HL-60/S4 treated with retinoic acid at 250 ng/mL for 4 days and 3 days (cell line): ENCODE data around the gene ITGA4.

Experiments used
- in situ Hi-C: fragments of 300-500 bp; cut with MboI; formaldehyde crosslinking; loops from 2 replicates; pipeline ENCODE4 v1.7.0; 2022; ENCODE audit warnings: low sequenced_read_pairs

ITGA4 gene

DNA sequence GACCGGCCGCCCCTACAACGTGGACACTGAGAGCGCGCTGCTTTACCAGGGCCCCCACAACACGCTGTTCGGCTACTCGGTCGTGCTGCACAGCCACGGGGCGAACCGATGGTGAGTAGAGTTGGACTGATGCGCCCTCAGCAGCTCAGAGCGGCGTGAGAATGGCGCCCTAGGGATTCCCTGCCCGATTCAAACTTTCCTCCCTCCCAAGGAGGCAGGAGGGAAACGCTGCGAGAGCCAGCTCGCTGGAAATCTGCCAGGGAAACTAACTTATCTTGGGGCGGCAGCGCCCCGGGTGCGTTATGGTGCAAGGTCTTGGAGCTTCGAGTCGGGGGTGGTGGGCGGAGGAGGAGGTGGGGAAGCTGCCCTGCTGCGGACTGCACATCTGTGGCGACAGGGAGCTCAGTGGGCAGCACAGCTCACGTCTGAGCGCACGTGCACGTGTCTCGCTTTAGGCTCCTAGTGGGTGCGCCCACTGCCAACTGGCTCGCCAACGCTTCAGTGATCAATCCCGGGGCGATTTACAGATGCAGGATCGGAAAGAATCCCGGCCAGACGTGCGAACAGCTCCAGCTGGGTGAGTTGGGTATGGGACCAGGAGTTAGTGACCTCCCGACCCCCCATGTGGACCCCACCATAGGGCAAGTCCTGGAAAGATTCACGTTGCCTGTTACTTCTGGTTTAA lies 697 bp downstream of the ITGA4 start:
- in situ Hi-C loops, result no loop called here

GRCh38 chr2:181458871-181459270 lies 1.7 kb downstream of the ITGA4 start:
- in situ Hi-C loops, result no loop called here

GRCh38 chr2:181459621-181460021 lies 2.4 kb downstream of the ITGA4 start:
- in situ Hi-C loops, result no loop called here

DNA sequence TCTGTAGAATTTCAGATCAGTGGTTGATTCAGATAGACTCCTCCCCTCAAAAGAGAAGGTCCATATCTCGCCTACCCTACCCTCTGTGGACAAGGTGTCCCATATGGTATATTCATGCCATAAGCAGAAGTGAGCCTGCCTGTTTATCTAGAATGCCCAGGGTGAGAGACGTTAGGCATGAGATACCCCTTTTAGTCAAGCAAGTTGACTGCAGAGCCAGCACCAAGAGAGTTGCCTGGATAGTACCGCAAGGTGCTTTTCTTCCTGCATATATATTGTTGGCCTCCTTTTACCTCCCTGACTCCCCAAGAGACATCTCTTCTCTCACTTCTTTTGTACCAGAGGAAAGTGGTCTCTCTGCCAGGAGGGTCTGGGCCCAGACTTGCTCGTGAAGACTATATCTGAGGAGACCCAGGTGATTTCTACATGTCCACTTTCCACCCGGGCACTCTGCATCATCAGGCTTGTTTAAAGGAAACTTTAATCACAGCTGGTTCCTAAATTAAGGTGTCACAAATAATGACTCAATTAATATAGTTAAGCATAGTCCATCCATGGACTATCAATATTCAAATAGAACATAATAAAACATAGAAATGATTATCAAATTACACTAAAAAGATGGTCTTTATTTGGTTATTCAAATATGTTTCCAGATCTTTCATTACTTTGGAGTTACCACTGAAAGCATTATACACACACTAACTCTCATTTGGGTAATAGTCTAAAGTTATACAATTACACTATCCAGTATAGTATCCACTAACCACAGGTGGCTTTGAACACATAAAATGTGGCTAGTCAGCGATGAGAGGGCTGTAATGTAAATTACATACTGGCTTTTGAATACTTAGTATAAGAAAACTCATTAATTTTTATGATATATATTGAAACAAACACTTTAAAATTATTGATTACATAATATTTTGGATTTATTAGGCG lies 4.1 kb downstream of the ITGA4 start:
- in situ Hi-C loops, result no loop called here

DNA sequence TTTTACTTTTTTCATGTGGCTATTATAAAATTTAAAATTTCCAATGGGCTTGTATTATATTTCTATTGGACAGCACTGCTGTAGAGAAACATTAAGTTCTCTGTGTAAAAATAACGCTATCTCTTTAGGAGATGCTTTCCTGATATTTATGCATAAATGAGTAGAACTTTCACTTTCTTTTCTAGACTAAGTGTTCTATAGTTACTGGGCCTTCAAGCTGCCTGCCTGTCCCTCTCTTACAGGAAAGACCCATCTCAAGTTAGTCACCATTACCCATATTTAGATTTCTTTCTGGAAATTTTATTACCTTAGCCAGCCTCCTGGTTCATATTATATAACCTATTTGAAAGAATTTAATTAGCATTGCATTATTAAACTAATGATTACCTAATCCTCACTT lies 4.8 kb downstream of the ITGA4 start:
- in situ Hi-C loops, result no loop called here

GRCh38 chr2:181463588-181463987 lies 6.4 kb downstream of the ITGA4 start:
- in situ Hi-C loops, result no loop called here

DNA sequence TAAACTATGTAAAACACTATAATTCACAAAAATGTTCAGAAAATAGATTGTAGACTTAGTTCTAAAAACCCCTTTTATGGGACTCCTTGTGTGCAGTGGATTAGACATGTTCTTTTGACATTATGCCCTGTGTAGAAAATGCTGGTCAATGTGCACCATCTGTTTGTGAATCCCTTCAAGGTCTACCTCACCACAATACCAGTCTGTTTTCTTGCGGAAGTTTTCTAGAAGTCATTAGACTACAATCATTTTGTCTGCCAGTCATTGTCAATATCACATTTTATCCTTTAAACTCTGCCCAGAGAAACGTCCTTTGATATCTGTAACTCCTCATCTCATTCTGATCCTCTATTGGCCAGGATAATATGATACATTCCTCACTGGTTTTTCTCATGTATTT lies 7.8 kb downstream of the ITGA4 start:
- in situ Hi-C loops, result no loop called here

DNA sequence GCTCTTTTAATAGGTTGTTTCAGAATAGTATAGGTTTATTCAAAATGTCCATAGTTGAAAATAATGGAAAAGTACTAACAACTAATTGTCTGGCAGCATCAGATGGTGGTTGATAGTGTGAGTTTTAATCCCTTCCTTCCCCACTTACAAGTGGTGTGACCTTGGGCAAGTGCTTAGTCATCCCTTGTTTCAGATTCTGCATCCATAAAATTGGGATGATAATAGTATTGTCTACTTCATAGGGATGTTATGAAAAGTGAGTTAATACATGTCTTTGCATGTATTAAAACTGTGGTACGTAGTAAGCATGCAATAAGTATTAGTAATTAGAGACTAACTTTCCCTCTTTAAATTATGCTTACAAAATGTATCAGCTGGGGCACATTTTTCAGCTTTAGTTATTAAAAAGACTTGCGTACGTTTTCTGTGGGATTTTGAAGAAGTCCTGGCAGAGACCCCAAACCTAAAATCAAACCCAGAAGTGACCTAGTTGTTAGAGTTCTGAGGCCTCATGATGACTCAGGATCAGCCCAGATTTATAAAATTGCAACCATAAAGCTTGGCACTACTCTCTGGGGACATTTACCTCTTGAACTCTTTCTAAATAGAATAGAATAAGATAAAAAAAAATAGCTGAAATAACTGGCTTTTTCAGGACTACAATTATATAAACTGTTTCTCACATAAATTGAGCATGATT lies 8.6 kb downstream of the ITGA4 start:
- in situ Hi-C loops, result no loop called here

- in situ Hi-C loops, result no loop called here
These were observed 9.7 kb downstream of the ITGA4 start for GRCh38 chr2:181466661-181467576.

DNA sequence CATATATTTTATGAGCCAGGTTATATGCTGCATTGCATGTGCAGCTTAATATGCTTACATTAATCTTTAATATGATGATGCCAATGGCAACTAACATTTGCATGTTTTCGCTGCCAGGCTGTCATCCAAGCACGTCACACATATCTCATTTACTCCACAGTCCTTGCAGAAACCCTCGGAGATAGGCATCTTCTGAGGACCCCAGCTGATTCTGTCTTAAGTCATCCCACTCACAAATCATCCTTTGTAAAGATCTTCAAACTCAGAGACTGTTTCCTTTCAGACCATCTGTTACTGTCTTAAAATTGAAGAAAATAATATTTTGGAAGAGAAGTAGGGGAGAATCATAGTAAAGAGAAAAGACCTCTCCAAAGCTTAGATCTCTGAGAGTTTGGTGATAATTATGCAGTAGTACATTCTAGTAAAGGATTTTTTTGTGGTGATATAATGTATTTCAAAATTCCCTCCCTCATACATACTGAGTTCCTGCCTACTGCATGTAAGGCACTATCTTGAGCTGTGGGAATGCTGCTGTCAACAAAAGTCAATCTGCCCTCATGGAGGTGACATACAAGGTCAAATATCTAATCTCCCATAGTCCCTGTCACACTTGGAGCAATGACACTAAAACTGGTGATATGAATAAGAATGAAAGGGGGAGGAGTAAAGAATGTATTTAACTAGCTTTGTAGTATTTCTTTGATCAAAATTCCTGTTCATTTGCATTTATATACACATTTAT lies 11.0 kb downstream of the ITGA4 start:
- in situ Hi-C loops, result no loop called here

GRCh38 chr2:181468811-181469210 lies 11.6 kb downstream of the ITGA4 start:
- in situ Hi-C loops, result no loop called here

DNA sequence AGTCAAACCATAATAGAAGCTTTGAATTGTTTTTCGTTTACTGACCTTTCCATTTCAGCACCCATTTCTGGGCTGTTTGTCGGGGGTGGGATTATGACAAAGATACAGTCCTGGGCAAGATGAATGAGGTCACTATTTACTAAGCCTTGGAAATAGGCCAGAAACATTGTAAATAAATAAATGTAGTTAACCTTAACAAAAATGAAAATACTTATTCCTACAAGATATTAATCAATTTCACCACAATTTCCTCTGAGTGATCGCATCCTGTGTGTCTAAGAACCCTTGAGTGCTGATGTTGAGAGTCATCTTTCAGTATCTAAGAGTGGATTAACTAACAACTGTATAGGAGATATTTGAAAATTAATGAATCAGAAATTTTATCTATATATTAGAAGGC lies 14.0 kb downstream of the ITGA4 start:
- in situ Hi-C loops, result loop anchor here (10.0 kb wide), 1 partner anchor 366 kb away; no protein-coding TSS in a partner anchor

- in situ Hi-C loops, result loop anchor here (10.0 kb wide), 1 partner anchor 367 kb away; no protein-coding TSS in a partner anchor
These were observed 14.6 kb downstream of the ITGA4 start for GRCh38 chr2:181471783-181472182.

DNA sequence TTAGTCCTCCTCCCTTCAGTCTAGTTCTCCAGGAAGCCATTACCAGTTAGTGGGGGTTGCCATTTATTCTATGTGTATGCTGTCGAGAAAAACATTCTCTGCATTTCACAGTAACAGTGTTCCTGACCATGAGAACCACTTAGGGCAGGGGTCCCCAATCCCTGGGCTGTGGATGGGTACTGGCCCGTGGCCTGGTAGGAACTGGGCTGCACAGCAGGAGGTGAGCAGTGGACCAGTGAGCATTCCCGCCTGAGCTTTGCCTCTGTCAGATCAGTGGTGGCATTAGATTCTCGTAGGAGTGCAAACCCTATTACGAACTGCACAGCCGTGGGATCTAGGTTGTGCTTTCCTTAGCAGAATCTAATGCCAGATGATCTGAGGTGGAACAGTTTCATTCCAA lies 15.8 kb downstream of the ITGA4 start:
- in situ Hi-C loops, result loop anchor here (10.0 kb wide), 1 partner anchor 368 kb away; no protein-coding TSS in a partner anchor

DNA sequence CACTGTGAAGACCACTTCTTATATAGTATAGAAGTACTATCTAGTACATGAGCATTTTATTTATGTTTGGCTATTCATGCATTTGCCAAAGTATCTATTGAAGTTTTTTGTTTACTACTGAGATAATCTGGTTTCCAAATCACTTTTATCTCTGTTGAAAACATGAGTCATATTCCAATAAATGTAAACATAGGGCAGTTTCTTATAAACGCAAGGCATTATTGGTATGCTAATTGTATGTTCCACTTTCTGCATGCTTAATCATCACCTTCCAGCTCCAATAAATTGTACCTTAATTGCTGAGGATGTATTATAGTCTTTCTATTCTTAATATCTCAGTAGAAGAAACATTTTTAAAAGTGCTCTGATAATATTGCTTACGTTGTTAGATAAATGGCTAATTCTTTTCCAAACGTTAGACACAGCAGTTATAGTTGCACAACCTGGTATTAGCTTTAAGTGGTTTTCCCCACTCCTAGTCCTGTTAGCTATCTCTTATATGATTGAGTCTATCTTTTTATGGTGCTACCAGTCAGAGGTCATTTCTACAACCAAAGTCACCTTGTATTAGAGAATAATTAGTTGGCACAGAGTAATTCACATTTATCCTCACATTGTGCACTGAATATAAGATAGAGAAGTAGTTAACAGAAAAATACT lies 17.2 kb downstream of the ITGA4 start:
- in situ Hi-C loops, result loop anchor here (10.0 kb wide), 1 partner anchor 370 kb away; no protein-coding TSS in a partner anchor

DNA sequence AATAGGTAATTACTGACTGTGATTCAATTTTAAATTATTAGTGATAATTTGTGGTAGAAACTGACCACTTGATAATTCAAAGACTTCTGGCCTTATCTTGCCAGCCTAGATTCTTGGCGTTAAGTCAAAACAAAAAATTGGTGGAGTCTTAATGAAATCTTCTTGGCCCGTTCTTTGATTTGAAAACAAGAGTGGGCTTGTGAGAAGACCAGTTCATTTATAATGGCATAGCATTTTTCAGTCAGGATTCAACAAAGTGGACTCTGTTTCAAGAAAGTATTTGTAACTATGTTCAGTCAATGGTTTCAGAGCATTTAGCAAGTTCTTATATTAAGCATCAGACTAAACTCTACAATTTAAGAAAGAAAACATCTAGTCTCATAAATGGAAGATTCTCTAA lies 26.0 kb downstream of the ITGA4 start:
- in situ Hi-C loops, result no loop called here

DNA sequence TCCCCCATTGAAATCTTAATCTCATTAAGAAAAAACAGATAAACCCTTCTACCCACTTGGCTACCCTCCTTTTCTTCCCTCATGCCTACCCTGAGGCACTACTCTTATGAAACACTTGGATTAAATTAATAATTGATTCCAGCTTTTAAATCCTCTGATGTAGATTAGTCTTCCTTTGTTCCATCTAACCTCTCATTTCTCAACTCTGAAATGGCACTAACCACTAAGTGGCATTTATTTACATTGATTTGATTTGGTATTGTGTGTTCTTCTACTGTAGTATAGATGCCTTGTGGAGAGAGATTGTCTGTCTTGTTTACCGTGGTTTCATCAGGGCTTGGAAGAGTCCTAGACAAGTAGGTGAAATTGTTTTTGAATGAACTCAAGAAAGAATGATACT lies 26.7 kb downstream of the ITGA4 start:
- in situ Hi-C loops, result no loop called here

- in situ Hi-C loops, result no loop called here
These were observed 27.9 kb downstream of the ITGA4 start for GRCh38 chr2:181484851-181485637.
